Activated naive CD8-positive, alpha-beta T cell treated with anti-CD3 and anti-CD28 coated beads, Interleukin-2, amount 10 ng/mL, durations not matched to agents 7 days and 5 days (primary cell): ENCODE data around the gene PLD6. TPM values are rescaled to one million over a fixed set of nuclear protein-coding genes. Genes with fewer than 3 reads are reported as not detected.

Experiments used
- ATAC-seq: fragments of 150-1000 bp; cut with Tn5 transposase; one replicate; pipeline ENCODE4 v1.10.0; 2021; ENCODE audit warnings: low read depth, moderate library complexity
- POLR2A ChIA-PET: fragments of 350-600 bp; sonication (Branson Sonifier 250); formaldehyde crosslinking; loops from one replicate; lab custom pipeline; 2021; ENCODE audit warnings: antibody characterized with exemption; lab: Charles Lee
- DNase-seq: peaks from one replicate; pipeline ENCODE4 v3.0.0; 2021
- H3K27ac Mint-ChIP-seq: one replicate; pipeline ENCODE4 v1.8.0; 2022; ENCODE audit warnings: mild to moderate bottlenecking, mixed read lengths
- H3K27me3 Mint-ChIP-seq: one replicate; pipeline ENCODE4 v1.8.0; 2022; ENCODE audit warnings: mild to moderate bottlenecking, moderate library complexity, mixed read lengths
- H3K36me3 Mint-ChIP-seq: one replicate; pipeline ENCODE4 v1.8.0; 2021; ENCODE audit warnings: mild to moderate bottlenecking, mixed read lengths
- H3K4me1 Mint-ChIP-seq: one replicate; pipeline ENCODE4 v1.8.0; 2021; ENCODE audit warnings: mixed read lengths
- H3K4me3 Mint-ChIP-seq: one replicate; pipeline ENCODE4 v1.8.0; 2022; ENCODE audit warnings: mild to moderate bottlenecking, moderate library complexity, mixed read lengths
- H3K9me3 Mint-ChIP-seq: one replicate; pipeline ENCODE4 v1.8.0; 2021; ENCODE audit warnings: mixed read lengths
- total RNA-seq, 2 experiments: library from RNA; stranded (reverse); gene quantifications; one replicate each; pipeline ENCODE4 v1.2.3, GENCODE V29; 2021

The PLD6 gene
- total RNA-seq, 2 experiments from 2014 or later, result 5.5 to 6.3 TPM

- peaks cover 27% of the 10 kb centered on the region for H3K36me3 Mint-ChIP-seq
- H3K27me3 Mint-ChIP-seq, result no peaks in the 10 kb centered on the region
- POLR2A ChIA-PET, result no interaction called here
- ATAC-seq, result no peak
- peaks cover 10% of the 10 kb centered on the region for H3K4me1 Mint-ChIP-seq
- no peak overlapping the region for H3K4me3 Mint-ChIP-seq
- no peak overlapping the region for H3K27ac Mint-ChIP-seq
- no peak for DNase-seq
- H3K9me3 Mint-ChIP-seq, result no peaks in the 10 kb centered on the region
Measured at GRCh38 chr17:17151541-17151940, 54.6 kb downstream of the PLD6 start.

- peaks cover 27% of the 10 kb centered on the region for H3K36me3 Mint-ChIP-seq
- POLR2A ChIA-PET, result no interaction called here
- peaks cover 10% of the 10 kb centered on the region for H3K4me1 Mint-ChIP-seq
- no peak overlapping the region for H3K4me3 Mint-ChIP-seq
- H3K27me3 Mint-ChIP-seq, result no peaks in the 10 kb centered on the region
- no peak overlapping the region for H3K27ac Mint-ChIP-seq
- DNase-seq (no peak), ATAC-seq (no peak)
- H3K9me3 Mint-ChIP-seq, result no peaks in the 10 kb centered on the region
Measured at GRCh38 chr17:17151055-17151454, 55.1 kb downstream of the PLD6 start.

Other genes with a start within 250 kb of the PLD6 start
- gene TNFRSF13B, start 234.2 kb downstream of the PLD6 start, total RNA-seq, result not detected
- gene MPRIP, start 163.9 kb downstream of the PLD6 start, total RNA-seq, result 100 to 1,000 TPM; 210 to 239 TPM
- 10 to 100 TPM; 49.2 to 53.0 TPM for gene FLCN, start 30.8 kb upstream of the PLD6 start, total RNA-seq
- 10 to 100 TPM; 79.5 to 85.4 TPM for gene COPS3, start 74.9 kb upstream of the PLD6 start, total RNA-seq
- gene NT5M, start 97.0 kb upstream of the PLD6 start, total RNA-seq, result 10 to 100 TPM in 1 of 2 experiments, 1 to 10 TPM in 1; 7.4 to 10.2 TPM